HG03139 (cell line): ENCODE data around the gene EAPP.
"Not testable (repeated sequence)": the region's sequence is repeated elsewhere in the genome, so short reads cannot be mapped to it uniquely, and the experiment has no call there.

Source experiments
- ATAC-seq: cut with Tn5 transposase; IDR thresholded peaks from one replicate; pipeline ENCODE4 v1.9.1; 2021; ENCODE audit not compliant: unreplicated experiment

Gene EAPP

DNA sequence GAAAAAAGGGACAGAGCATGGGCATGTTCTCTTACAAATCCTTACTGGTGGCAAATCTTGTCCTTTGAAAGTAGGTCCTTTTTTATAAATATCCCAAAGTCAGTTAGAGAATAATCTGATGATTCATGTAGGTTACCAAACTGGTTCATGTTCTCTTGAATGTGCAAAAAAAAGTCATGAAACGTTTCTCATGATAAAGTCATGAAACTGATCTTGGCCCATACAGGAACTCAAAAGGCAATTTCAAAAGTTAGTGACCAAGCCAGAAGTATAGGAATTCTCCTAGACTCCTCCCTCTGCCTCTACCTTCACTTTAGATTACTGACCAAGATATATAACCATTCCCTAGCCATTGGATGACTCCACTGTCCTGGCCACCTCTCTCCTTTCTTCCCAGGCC lies 50.2 kb downstream of the EAPP start:
- no peak for ATAC-seq

DNA sequence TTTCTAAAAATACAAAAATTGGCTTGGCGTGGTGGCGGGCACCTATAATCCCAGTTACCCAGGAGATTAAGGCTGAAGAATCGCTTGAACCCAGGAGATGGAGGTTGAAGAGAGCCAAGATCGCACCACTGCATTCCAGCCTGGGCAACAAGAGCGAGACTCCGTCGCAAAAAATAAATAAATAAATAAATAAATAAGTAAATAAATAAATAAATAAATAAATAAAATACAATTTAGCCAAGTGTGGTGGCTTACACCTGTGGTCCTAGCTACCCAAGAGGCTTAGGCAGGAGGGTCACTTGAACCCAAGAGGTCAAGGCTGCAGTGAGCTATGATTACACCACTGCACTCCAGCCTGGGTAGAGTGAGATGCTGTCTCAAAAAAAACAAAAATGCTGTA lies 51.0 kb downstream of the EAPP start:
- ATAC-seq = no peak

- no peak for ATAC-seq
Measured at GRCh38 chr14:34484726-34485125, 54.8 kb downstream of the EAPP start.

DNA sequence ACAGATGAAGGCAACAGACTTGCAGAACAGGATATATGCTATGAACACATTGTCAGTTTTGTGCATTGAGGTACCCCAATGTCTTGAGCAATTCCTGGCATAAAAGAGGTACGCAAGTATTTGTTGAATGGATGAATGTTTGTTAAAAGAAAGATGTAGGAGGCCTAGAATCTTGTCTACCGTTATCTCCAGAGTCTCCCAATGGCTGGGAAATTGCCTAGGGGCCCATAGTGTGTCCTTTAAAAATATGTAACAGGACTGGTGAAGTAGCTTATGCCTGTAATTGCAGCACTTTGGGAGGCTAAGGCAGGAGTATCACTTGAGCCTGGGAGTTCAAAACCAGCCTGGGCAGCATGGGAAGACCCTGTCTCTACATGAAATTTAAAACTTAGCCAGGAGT lies 57.0 kb downstream of the EAPP start:
- no peak for ATAC-seq

- no peak for ATAC-seq
Measured at GRCh38 chr14:34479694-34480093, 59.8 kb downstream of the EAPP start.

- ATAC-seq = no peak
Measured at GRCh38 chr14:34478261-34478660, 61.2 kb downstream of the EAPP start.

DNA sequence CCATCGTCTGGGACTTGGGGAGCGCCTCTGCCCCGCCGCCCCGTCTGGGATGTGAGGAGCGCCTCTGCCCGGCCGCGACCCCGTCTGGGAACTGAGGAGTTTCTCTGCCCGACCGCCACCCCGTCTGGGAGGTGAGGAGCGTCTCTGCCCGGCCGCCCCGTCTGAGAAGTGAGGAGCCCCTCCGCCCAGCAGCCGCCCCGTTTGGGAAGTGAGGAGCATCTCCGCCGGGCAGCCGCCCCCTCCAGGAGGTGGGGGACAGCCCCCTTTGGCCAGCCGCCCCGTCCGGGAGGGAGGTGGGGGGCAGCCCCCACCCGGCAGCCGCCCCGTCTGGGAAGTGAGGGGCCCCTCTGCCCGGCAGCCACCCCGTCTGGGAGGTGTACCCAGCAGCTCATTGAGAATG lies 63.5 kb downstream of the EAPP start:
- not testable (repeated sequence) for ATAC-seq

DNA sequence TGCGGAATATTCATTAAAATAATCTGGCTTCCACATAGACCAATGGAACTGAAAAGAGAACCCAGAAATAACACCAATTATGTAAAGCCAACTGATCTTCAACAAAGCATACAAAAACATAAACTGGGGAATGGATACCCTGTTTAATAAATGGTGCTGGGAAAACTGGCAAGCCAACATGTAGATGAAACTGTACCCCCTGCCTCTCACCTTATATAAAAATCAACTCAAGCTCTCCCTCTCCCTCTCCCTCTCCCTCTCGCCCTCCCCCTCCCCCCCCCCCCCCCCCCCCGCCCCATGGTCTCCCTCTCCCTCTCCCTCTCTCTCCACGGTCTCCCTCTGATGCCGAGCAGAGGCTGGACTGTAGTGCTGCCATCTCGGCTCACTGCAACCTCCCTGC lies 64.3 kb downstream of the EAPP start:
- no peak for ATAC-seq

- ATAC-seq = no peak
Measured at GRCh38 chr14:34474187-34474679, 65.3 kb downstream of the EAPP start.

DNA sequence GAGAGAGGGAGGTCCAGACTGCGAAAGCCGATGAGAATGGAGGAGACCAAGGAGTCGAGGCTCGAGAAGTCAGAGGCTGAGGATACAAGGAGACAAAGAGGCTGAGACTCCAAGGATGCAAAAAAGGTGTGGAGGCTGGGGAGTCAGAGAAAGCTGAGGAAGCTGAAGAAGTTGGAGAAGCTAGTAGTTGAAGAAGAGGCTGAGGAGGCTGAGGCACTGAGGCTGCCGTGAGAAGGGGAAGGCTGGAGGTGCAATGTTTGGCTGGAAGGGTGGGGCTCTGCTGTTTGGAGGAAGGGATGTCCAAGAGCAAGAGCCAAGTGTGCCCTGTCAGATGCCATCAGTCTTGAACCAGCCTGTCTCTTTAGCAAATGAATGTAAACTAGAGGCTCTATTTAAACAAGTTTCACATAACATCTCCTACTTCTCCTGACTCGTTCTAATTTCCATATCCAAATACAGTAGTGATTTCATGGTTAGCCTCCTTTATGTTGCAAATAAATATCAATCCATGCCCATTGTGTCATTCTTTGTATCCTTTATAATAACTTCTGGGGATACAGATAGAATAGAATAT lies 66.7 kb downstream of the EAPP start:
- no peak for ATAC-seq

GRCh38 chr14:34470319-34470718 lies 69.2 kb downstream of the EAPP start:
- no peak for ATAC-seq

DNA sequence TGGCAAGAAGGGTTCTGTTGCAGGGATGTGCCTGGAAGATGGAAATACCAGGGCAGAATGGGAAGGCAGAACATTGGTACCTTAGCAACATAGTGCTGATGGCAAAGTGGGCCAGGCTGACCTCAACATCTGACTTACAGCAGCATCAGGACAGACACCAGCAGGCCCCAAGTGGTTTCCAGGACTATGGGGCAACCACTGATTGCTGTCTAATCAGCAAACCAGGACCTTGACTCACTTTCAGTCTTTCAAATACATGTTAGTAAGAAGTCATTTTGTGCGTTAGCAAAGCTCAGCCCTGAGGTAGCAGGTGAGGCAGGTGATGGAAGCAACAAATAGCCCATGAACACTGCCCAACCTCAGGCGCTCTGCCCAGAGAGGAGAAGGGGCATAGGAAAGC lies 72.8 kb downstream of the EAPP start:
- no peak for ATAC-seq
